Endothelial cell (in vitro differentiated cells): ENCODE measurements around the gene VSTM2L. TPM values are rescaled to one million over a fixed set of nuclear protein-coding genes. Genes with fewer than 3 reads are reported as not detected.

Source experiments
- DNase-seq: peaks from one replicate; pipeline ENCODE4 v3.0.0; 2021; ENCODE audit warnings: low spot score
- H3K27ac Mint-ChIP-seq: one replicate; pipeline ENCODE4 v1.8.0; 2021; ENCODE audit warnings: mixed read lengths, inconsistent platforms; ENCODE audit not compliant: unreplicated experiment
- H3K27me3 Mint-ChIP-seq: one replicate; pipeline ENCODE4 v1.8.0; 2021; ENCODE audit warnings: mild to moderate bottlenecking, moderate library complexity, mixed read lengths, inconsistent platforms; ENCODE audit not compliant: unreplicated experiment
- H3K36me3 Mint-ChIP-seq: one replicate; pipeline ENCODE4 v1.8.0; 2021; ENCODE audit warnings: mild to moderate bottlenecking, low read depth, mixed read lengths, inconsistent platforms; ENCODE audit not compliant: unreplicated experiment
- H3K4me1 Mint-ChIP-seq: one replicate; pipeline ENCODE4 v1.8.0; 2021; ENCODE audit warnings: mild to moderate bottlenecking, mixed read lengths, inconsistent platforms; ENCODE audit not compliant: unreplicated experiment
- H3K4me3 Mint-ChIP-seq: one replicate; pipeline ENCODE4 v1.8.0; 2021; ENCODE audit warnings: mild to moderate bottlenecking, mixed read lengths, inconsistent platforms; ENCODE audit not compliant: unreplicated experiment
- H3K9me3 Mint-ChIP-seq: one replicate; pipeline ENCODE4 v1.8.0; 2021; ENCODE audit warnings: mixed read lengths, inconsistent platforms; ENCODE audit not compliant: unreplicated experiment
- total RNA-seq: library from RNA; stranded (reverse); fragmentation: NEBNext Ultra II Directional; extraction: Animal tissue kit (Norgen Biotek cat#: 25700); gene quantifications from one replicate; pipeline ENCODE4 v1.2.1, GENCODE V29; 2021; ENCODE audit not compliant: unreplicated experiment
- TF ChIP-seq, protein P1 (sequence below): fragments of 200-600 bp; sonication (generic); IDR thresholded peaks from one replicate; pipeline ENCODE4 v1.5.0; 2021; ENCODE audit warnings: antibody characterized with exemption; ENCODE audit not compliant: unreplicated experiment

Gene VSTM2L
- total RNA-seq, 1 donor from 2014 or later = 1.6 TPM

DNA sequence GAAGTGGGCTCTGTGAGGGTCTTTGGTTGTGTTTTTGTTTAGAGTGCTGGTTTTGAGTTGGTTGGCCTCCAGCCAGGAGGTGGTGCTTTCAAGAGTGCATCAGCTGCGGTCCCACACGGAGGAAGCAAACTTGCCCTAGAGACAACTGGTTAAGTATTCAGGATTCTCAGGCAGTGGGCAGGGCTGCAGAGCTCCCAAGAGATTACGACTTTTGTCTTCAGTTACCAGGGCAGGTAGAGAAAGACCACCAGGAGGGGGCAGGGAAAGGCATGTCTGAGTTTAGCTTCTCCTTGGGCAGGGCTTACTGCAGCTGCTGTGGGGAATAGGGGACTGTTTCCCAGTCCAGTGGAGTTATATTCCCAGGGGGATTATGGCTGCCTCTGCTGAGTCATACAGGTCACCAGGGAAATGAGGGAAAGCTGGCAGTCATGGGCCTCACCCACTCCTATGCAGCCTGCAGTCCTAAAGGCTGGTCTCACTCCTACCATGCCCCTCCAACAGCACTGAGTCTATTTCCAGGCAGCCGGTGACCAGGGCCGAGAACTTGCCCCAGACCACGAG is 66.0 kb downstream of the VSTM2L start:
- peaks cover 6% of the 10 kb centered on the region for H3K27me3 Mint-ChIP-seq
- DNase-seq = no peak
- TF ChIP-seq, protein P1, sequence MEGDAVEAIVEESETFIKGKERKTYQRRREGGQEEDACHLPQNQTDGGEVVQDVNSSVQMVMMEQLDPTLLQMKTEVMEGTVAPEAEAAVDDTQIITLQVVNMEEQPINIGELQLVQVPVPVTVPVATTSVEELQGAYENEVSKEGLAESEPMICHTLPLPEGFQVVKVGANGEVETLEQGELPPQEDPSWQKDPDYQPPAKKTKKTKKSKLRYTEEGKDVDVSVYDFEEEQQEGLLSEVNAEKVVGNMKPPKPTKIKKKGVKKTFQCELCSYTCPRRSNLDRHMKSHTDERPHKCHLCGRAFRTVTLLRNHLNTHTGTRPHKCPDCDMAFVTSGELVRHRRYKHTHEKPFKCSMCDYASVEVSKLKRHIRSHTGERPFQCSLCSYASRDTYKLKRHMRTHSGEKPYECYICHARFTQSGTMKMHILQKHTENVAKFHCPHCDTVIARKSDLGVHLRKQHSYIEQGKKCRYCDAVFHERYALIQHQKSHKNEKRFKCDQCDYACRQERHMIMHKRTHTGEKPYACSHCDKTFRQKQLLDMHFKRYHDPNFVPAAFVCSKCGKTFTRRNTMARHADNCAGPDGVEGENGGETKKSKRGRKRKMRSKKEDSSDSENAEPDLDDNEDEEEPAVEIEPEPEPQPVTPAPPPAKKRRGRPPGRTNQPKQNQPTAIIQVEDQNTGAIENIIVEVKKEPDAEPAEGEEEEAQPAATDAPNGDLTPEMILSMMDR = no peak
- H3K4me1 Mint-ChIP-seq = peaks cover 16% of the 10 kb centered on the region
- no peak overlapping the region for H3K4me3 Mint-ChIP-seq
- no peaks in the 10 kb centered on the region for H3K9me3 Mint-ChIP-seq
- no peaks in the 10 kb centered on the region for H3K36me3 Mint-ChIP-seq
- no peak overlapping the region for H3K27ac Mint-ChIP-seq

DNA sequence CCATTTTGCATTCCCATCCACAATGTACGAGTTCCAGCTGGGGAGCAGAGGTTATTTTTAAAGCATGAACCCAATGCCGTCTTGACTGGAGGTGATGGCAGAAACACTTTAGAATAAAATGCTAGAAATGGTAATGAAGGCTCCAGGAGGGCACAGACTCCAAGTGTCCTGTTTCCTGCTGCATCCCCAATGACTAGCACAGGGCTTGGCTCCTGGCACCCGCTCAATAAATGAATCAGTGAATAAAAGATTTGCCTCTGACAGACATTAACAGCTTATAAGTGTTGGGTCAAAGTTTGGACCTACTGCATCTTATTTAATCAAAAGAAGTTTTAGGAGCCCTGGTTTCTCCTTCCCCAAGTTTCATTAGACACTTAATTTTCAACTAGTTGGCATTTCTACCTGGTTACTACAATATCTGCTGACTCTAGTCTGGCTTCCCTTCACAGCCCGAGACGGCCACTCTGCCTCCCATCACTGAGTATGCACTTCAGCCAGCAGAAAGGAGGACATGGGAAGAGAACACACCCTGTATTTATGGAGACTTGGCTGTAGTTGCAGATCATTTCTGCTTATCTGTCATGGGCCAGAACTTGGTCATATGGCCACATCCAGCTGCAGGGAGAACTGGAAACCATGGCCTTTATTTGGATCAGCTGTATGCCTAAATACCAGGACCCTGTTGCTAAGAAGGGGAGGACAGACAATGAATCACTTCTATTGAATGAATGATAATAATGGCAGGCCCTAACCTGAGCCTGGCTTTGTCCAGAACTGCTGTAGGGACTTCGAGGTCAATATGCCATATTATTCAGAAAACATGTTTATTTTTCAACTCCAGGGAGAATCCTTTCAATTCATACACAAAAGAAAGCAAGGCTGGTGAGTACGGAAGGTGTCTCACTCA is 67.3 kb downstream of the VSTM2L start:
- H3K9me3 Mint-ChIP-seq = no peaks in the 10 kb centered on the region
- H3K4me1 Mint-ChIP-seq = peaks cover 16% of the 10 kb centered on the region
- H3K36me3 Mint-ChIP-seq = no peaks in the 10 kb centered on the region
- no peak overlapping the region for H3K27ac Mint-ChIP-seq
- DNase-seq = no peak
- peaks cover 6% of the 10 kb centered on the region for H3K27me3 Mint-ChIP-seq
- no peak overlapping the region for H3K4me3 Mint-ChIP-seq
- TF ChIP-seq, protein P1 = no peak

GRCh38 chr20:37970856-37971245 is 67.9 kb downstream of the VSTM2L start:
- Mint-ChIP-seq H3K9me3 (no peaks in the 10 kb centered on the region), H3K27me3 (peaks cover 6% of the 10 kb centered on the region), H3K36me3 (no peaks in the 10 kb centered on the region), H3K4me3 (no peak overlapping the region), H3K27ac (no peak overlapping the region), H3K4me1 (peaks cover 16% of the 10 kb centered on the region)
- DNase-seq = no peak
- TF ChIP-seq, protein P1 = no peak

DNA sequence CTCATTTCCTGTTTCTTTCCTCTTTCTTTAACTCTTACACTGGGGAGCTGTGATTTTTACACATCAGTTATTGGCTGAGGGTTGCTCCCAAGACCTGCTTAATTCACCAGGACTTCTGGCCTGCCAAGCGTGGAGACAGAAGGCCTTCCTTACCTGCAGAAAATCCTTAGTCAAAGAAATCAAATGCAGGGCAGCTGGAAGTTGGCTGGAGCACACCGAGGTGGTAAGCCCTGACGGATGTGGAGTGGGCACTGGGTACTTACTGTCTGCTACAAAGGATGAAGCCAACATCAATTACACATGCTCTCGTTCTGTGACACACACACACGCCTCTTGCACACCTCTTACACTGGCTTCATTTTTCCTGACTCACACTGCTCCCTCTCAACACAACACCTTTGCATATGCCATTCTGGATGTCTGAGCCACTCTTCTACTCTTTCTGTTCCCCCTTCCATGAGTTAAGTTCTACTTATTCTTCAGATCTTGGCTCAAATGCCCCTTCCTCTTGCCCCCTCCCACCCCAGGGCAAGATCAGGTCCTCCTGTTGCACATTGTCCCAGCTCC is 68.7 kb downstream of the VSTM2L start:
- Mint-ChIP-seq H3K4me1 (peaks cover 20% of the 10 kb centered on the region), H3K27me3 (peaks cover 7% of the 10 kb centered on the region), H3K36me3 (no peaks in the 10 kb centered on the region), H3K4me3 (no peak overlapping the region), H3K9me3 (no peaks in the 10 kb centered on the region), H3K27ac (no peak overlapping the region)
- TF ChIP-seq, protein P1 = no peak
- DNase-seq = no peak
